HCT116 (cell line): ENCODE results near the gene HERC3.

ENCODE experiments used
- CBX3 ChIP-seq: IDR thresholded peaks from 2 replicates; pipeline ENCODE4 v1.6.1; 2012; ENCODE audit warnings: low read depth
- CTCF ChIP-seq, 3 experiments: fragments of 200-600 bp in 1 of 3; sonication (generic) in 1 of 3; IDR thresholded peaks in 2 of 3; conservative IDR thresholded peaks in 1 of 3; 2 replicates each; pipeline ENCODE4 v1.5.1; 2012 to 2017; ENCODE audit warnings: low read depth in 2 of 3, low read length in 2 of 3, antibody characterized with exemption in 1 of 3, borderline replicate concordance in 1 of 3, control low read depth in 1 of 3, mild to moderate bottlenecking in 1 of 3, mixed read lengths in 1 of 3, mixed run types in 1 of 3, moderate library complexity in 1 of 3; ENCODE audit not compliant: insufficient read depth in 1 of 3
- ELF1 ChIP-seq: IDR thresholded peaks from 2 replicates; pipeline ENCODE4 v1.6.1; 2012; ENCODE audit warnings: low read depth, borderline replicate concordance
- EZH2 ChIP-seq: fragments of 200-600 bp; sonication (generic); IDR thresholded peaks from 2 replicates; pipeline ENCODE4 v1.6.1; 2017; ENCODE audit warnings: antibody characterized with exemption, mixed run types
- MAX ChIP-seq: IDR thresholded peaks from 2 replicates; pipeline ENCODE4 v1.6.1; 2012
- POLR2AphosphoS5 ChIP-seq: IDR thresholded peaks from 2 replicates; pipeline ENCODE4 v1.6.1; 2011; ENCODE audit warnings: mild to moderate bottlenecking, low read depth, low read length, moderate library complexity
- RAD21 ChIP-seq: IDR thresholded peaks from 2 replicates; pipeline ENCODE4 v1.6.1; 2012; ENCODE audit warnings: low read depth, mild to moderate bottlenecking
- REST ChIP-seq: IDR thresholded peaks from 2 replicates; pipeline ENCODE4 v1.6.1; 2012; ENCODE audit warnings: low read depth
- SIN3A ChIP-seq: IDR thresholded peaks from 2 replicates; pipeline ENCODE4 v1.6.1; 2012; ENCODE audit warnings: low read depth
- SRF ChIP-seq: IDR thresholded peaks from 2 replicates; pipeline ENCODE4 v1.6.1; 2012; ENCODE audit warnings: low read depth
- YY1 ChIP-seq: IDR thresholded peaks from 2 replicates; pipeline ENCODE4 v1.6.1; 2011; ENCODE audit warnings: low read length, low read depth, moderate library complexity, mild to moderate bottlenecking; ENCODE audit not compliant: insufficient replicate concordance; ENCODE audit errors: extremely low read depth

GRCh38 chr4:88606832-88607231, 14.6 kb downstream of the HERC3 start:
- TF ChIP-seq CTCF (IDR thresholded peaks at IDR 0.05 in 2 of 3, conservative IDR thresholded peaks at IDR 0.05 in 1 of 3; ENCODE audit: borderline replicate concordance in 1 of 3, insufficient read depth in 1 of 3, low read depth in 2 of 3, low read length in 2 of 3) (no peak), REST (no peak), SRF (no peak), POLR2AphosphoS5 (no peak), YY1 (no peak), CBX3 (no peak), MAX (no peak), SIN3A (no peak), ELF1 (no peak), RAD21 (no peak), EZH2 (no peak)
